Measurements from ENCODE around the gene CIDEB.
"Not testable (repeated sequence)": the region's sequence is repeated elsewhere in the genome, so short reads cannot be mapped to it uniquely, and the experiment has no call there.

Gene CIDEB

GRCh38 chr14:24330973-24331674, 23.3 kb upstream of the CIDEB start:
- Histone ChIP-seq H3K4me3 (IDR thresholded peaks at IDR 0.05; ENCODE audit: insufficient read depth, low read depth, low read length) (no peak overlapping the region), H3K79me2 (ENCODE audit: insufficient read depth, low read depth) (no peaks in the 10 kb centered on the region), H3K27ac (no peak overlapping the region), H3K9ac (no peak overlapping the region), H4K20me1 (ENCODE audit: insufficient read depth) (no peaks in the 10 kb centered on the region), H3K4me1 (ENCODE audit: low read depth, poor library complexity, severe bottlenecking) (peaks cover 12% of the 10 kb centered on the region), H3K4me2 (no peak overlapping the region), H3K36me3 (ENCODE audit: insufficient read depth) (no peaks in the 10 kb centered on the region), H3K27me3 (ENCODE audit: insufficient read depth, low read depth) (peaks cover 11% of the 10 kb centered on the region; the same call in 1 of the 2 replicates), H2AFZ (ENCODE audit: low read depth) (no peak overlapping the region)
- TF ChIP-seq, protein P1, sequence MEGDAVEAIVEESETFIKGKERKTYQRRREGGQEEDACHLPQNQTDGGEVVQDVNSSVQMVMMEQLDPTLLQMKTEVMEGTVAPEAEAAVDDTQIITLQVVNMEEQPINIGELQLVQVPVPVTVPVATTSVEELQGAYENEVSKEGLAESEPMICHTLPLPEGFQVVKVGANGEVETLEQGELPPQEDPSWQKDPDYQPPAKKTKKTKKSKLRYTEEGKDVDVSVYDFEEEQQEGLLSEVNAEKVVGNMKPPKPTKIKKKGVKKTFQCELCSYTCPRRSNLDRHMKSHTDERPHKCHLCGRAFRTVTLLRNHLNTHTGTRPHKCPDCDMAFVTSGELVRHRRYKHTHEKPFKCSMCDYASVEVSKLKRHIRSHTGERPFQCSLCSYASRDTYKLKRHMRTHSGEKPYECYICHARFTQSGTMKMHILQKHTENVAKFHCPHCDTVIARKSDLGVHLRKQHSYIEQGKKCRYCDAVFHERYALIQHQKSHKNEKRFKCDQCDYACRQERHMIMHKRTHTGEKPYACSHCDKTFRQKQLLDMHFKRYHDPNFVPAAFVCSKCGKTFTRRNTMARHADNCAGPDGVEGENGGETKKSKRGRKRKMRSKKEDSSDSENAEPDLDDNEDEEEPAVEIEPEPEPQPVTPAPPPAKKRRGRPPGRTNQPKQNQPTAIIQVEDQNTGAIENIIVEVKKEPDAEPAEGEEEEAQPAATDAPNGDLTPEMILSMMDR (conservative IDR thresholded peaks at IDR 0.05; ENCODE audit: low read depth, low read length): no peak

- no peak overlapping the region for H3K4me3 ChIP-seq (IDR thresholded peaks at IDR 0.05; ENCODE audit: insufficient read depth, low read depth, low read length)
- no peaks in the 10 kb centered on the region for H4K20me1 ChIP-seq (ENCODE audit: insufficient read depth)
- H3K9ac ChIP-seq: no peak overlapping the region
- H2AFZ ChIP-seq (ENCODE audit: low read depth): no peak overlapping the region
- H3K4me2 ChIP-seq: no peak overlapping the region
- H3K4me1 ChIP-seq (ENCODE audit: low read depth, poor library complexity, severe bottlenecking): peaks cover 12% of the 10 kb centered on the region
- peaks cover 11% of the 10 kb centered on the region; the same call in 1 of the 2 replicates for H3K27me3 ChIP-seq (ENCODE audit: insufficient read depth, low read depth)
- no peaks in the 10 kb centered on the region for H3K36me3 ChIP-seq (ENCODE audit: insufficient read depth)
- no peaks in the 10 kb centered on the region for H3K79me2 ChIP-seq (ENCODE audit: insufficient read depth, low read depth)
- TF ChIP-seq, protein P1 (conservative IDR thresholded peaks at IDR 0.05; ENCODE audit: low read depth, low read length): no peak
- no peak overlapping the region for H3K27ac ChIP-seq
Observed at GRCh38 chr14:24329736-24330135, 22.0 kb upstream of the CIDEB start.

- TF ChIP-seq, protein P1 (conservative IDR thresholded peaks at IDR 0.05; ENCODE audit: low read depth, low read length): no peak
- H3K4me1 ChIP-seq (ENCODE audit: low read depth, poor library complexity, severe bottlenecking): peaks cover 12% of the 10 kb centered on the region
Observed at GRCh38 chr14:24329073-24329663, 21.4 kb upstream of the CIDEB start.

DNA sequence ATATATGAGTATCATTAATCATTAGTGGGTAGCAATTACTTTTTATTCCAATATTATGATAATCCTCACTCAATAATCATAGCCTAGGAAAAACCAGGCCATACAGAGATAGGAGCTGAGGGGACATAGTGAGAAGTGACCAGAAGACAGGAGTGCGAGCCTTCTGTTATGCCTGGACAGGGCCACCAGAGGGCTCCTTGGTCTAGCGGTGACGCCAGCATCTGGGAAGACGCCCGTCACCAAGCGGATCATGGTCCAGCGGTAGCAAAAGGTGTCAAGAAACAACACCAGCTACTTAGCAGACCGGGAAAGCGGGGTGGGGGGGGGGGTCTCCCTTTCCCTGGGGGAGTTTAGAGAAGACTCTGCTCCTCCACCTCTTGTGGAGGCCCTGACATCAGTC, 20.1 kb upstream of the CIDEB start:
- H4K20me1 ChIP-seq (ENCODE audit: insufficient read depth); H3K36me3 ChIP-seq (ENCODE audit: insufficient read depth); H3K9ac ChIP-seq; H3K79me2 ChIP-seq (ENCODE audit: insufficient read depth, low read depth); H3K4me1 ChIP-seq (ENCODE audit: low read depth, poor library complexity, severe bottlenecking); H3K27me3 ChIP-seq (ENCODE audit: insufficient read depth, low read depth); H3K4me3 ChIP-seq (IDR thresholded peaks at IDR 0.05; ENCODE audit: insufficient read depth, low read depth, low read length); H2AFZ ChIP-seq (ENCODE audit: low read depth); H3K27ac ChIP-seq; H3K4me2 ChIP-seq: not testable (repeated sequence)
- TF ChIP-seq, protein P1 (conservative IDR thresholded peaks at IDR 0.05; ENCODE audit: low read depth, low read length): 0 out of 2 replicates have a peak, but pooled peaks have one; percentile 33

More at GRCh38 chr14:24329073-24329663, 21.4 kb upstream of the CIDEB start:
- Histone ChIP-seq H4K20me1 (ENCODE audit: insufficient read depth) (no peaks in the 10 kb centered on the region), H2AFZ (ENCODE audit: low read depth) (no peak overlapping the region), H3K79me2 (ENCODE audit: insufficient read depth, low read depth) (no peaks in the 10 kb centered on the region), H3K36me3 (ENCODE audit: insufficient read depth) (no peaks in the 10 kb centered on the region), H3K9ac (no peak overlapping the region), H3K27ac (no peak overlapping the region), H3K27me3 (ENCODE audit: insufficient read depth, low read depth) (peaks cover 11% of the 10 kb centered on the region; the same call in 1 of the 2 replicates), H3K4me2 (no peak overlapping the region), H3K4me3 (IDR thresholded peaks at IDR 0.05; ENCODE audit: insufficient read depth, low read depth, low read length) (no peak overlapping the region)
